Neural progenitor cell (in vitro differentiated cells): Measurements from ENCODE around the gene ANG.

Source experiments
- CTCF ChIP-seq: fragments of 200-600 bp; sonication (generic); IDR thresholded peaks from 2 replicates; pipeline ENCODE4 v1.5.1; 2017; ENCODE audit warnings: antibody characterized with exemption, mild to moderate bottlenecking
- EZH2 ChIP-seq: fragments of 200-600 bp; sonication (generic); IDR thresholded peaks from 2 replicates; pipeline ENCODE4 v1.6.1; 2017; ENCODE audit warnings: antibody characterized with exemption, mild to moderate bottlenecking, moderate library complexity

GRCh38 chr14:20662968-20663732, 25.4 kb upstream of the ANG start:
- TF ChIP-seq CTCF (peak; percentile 60), EZH2 (no peak)
